Measurements from ENCODE around the gene LRRN2. TPM values are rescaled to one million over a fixed set of nuclear protein-coding genes. Genes with fewer than 3 reads are reported as not detected.

Gene LRRN2
- total and polyA plus RNA-seq, 2 of the 8 experiments (the other 6 are each of a cell fraction or from before 2014, with no cell fraction given) = 1.8 to 2.3 TPM

DNA sequence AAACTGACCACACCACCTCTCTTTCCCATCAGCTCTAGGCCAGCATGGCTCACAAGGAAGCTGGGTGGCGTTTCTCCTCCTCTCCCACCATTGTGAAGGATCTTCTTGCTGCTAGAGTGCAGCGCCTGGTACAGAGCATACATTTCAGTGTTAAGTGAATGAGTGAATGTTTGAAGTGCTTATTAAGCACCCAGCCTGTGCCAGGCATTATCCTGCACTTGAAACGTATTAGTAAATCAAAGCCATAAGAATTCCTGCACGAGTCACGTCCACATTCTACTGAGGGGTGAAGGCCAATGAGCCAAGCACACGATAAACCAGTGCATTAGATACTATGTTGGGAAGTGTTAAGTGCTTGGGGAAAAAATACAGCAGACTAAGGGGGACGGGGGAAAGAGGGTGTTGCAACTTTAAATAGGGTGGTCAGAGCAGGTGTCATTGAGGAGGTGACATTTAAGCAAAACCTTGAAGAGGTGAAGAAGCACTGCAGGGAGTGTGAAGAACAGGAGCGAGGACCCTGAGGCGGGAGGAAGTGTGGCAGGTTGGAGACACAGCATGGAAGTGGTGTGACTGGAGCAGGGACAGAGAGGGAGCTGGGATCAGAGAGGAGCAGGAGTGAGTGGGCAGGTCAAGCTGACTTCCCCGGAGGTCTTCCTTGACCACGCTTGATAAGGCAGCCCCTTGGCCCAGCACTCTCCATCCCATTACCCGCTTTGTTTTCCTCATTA is 48.5 kb upstream of the LRRN2 start (continued):
- TF ChIP-seq, protein P1, sequence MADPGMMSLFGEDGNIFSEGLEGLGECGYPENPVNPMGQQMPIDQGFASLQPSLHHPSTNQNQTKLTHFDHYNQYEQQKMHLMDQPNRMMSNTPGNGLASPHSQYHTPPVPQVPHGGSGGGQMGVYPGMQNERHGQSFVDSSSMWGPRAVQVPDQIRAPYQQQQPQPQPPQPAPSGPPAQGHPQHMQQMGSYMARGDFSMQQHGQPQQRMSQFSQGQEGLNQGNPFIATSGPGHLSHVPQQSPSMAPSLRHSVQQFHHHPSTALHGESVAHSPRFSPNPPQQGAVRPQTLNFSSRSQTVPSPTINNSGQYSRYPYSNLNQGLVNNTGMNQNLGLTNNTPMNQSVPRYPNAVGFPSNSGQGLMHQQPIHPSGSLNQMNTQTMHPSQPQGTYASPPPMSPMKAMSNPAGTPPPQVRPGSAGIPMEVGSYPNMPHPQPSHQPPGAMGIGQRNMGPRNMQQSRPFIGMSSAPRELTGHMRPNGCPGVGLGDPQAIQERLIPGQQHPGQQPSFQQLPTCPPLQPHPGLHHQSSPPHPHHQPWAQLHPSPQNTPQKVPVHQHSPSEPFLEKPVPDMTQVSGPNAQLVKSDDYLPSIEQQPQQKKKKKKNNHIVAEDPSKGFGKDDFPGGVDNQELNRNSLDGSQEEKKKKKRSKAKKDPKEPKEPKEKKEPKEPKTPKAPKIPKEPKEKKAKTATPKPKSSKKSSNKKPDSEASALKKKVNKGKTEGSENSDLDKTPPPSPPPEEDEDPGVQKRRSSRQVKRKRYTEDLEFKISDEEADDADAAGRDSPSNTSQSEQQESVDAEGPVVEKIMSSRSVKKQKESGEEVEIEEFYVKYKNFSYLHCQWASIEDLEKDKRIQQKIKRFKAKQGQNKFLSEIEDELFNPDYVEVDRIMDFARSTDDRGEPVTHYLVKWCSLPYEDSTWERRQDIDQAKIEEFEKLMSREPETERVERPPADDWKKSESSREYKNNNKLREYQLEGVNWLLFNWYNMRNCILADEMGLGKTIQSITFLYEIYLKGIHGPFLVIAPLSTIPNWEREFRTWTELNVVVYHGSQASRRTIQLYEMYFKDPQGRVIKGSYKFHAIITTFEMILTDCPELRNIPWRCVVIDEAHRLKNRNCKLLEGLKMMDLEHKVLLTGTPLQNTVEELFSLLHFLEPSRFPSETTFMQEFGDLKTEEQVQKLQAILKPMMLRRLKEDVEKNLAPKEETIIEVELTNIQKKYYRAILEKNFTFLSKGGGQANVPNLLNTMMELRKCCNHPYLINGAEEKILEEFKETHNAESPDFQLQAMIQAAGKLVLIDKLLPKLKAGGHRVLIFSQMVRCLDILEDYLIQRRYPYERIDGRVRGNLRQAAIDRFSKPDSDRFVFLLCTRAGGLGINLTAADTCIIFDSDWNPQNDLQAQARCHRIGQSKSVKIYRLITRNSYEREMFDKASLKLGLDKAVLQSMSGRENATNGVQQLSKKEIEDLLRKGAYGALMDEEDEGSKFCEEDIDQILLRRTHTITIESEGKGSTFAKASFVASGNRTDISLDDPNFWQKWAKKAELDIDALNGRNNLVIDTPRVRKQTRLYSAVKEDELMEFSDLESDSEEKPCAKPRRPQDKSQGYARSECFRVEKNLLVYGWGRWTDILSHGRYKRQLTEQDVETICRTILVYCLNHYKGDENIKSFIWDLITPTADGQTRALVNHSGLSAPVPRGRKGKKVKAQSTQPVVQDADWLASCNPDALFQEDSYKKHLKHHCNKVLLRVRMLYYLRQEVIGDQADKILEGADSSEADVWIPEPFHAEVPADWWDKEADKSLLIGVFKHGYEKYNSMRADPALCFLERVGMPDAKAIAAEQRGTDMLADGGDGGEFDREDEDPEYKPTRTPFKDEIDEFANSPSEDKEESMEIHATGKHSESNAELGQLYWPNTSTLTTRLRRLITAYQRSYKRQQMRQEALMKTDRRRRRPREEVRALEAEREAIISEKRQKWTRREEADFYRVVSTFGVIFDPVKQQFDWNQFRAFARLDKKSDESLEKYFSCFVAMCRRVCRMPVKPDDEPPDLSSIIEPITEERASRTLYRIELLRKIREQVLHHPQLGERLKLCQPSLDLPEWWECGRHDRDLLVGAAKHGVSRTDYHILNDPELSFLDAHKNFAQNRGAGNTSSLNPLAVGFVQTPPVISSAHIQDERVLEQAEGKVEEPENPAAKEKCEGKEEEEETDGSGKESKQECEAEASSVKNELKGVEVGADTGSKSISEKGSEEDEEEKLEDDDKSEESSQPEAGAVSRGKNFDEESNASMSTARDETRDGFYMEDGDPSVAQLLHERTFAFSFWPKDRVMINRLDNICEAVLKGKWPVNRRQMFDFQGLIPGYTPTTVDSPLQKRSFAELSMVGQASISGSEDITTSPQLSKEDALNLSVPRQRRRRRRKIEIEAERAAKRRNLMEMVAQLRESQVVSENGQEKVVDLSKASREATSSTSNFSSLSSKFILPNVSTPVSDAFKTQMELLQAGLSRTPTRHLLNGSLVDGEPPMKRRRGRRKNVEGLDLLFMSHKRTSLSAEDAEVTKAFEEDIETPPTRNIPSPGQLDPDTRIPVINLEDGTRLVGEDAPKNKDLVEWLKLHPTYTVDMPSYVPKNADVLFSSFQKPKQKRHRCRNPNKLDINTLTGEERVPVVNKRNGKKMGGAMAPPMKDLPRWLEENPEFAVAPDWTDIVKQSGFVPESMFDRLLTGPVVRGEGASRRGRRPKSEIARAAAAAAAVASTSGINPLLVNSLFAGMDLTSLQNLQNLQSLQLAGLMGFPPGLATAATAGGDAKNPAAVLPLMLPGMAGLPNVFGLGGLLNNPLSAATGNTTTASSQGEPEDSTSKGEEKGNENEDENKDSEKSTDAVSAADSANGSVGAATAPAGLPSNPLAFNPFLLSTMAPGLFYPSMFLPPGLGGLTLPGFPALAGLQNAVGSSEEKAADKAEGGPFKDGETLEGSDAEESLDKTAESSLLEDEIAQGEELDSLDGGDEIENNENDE (IDR thresholded peaks at IDR 0.05; ENCODE audit: insufficient replicate concordance, low read length) = no peak
- TF ChIP-seq, protein P2, sequence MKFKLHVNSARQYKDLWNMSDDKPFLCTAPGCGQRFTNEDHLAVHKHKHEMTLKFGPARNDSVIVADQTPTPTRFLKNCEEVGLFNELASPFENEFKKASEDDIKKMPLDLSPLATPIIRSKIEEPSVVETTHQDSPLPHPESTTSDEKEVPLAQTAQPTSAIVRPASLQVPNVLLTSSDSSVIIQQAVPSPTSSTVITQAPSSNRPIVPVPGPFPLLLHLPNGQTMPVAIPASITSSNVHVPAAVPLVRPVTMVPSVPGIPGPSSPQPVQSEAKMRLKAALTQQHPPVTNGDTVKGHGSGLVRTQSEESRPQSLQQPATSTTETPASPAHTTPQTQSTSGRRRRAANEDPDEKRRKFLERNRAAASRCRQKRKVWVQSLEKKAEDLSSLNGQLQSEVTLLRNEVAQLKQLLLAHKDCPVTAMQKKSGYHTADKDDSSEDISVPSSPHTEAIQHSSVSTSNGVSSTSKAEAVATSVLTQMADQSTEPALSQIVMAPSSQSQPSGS (IDR thresholded peaks at IDR 0.05; ENCODE audit: low read length) = no peak
- TF ChIP-seq CTBP2 (IDR thresholded peaks at IDR 0.05; ENCODE audit: borderline replicate concordance, insufficient read depth, insufficient read length, low read length) = no peak
- no peak for TF ChIP-seq SAP30 (IDR thresholded peaks at IDR 0.05; ENCODE audit: insufficient read depth, insufficient replicate concordance, low read length)
